HUES6 (cell line): ENCODE results near the gene NCOA5.

Source experiments
- H3K27ac ChIP-seq: 2 replicates; pipeline ENCODE4 v1.7.0; 2013; ENCODE audit warnings: low read depth, mild to moderate bottlenecking, low read length, inconsistent platforms
- H3K27me3 ChIP-seq: 2 replicates; pipeline ENCODE4 v1.6.1; 2013; ENCODE audit warnings: low read length; ENCODE audit not compliant: control insufficient read depth, insufficient read depth
- H3K36me3 ChIP-seq: 2 replicates; pipeline ENCODE4 v1.6.1; 2013; ENCODE audit warnings: low read length; ENCODE audit not compliant: control insufficient read depth, insufficient read depth
- H3K4me1 ChIP-seq: 2 replicates; pipeline ENCODE4 v1.6.1; 2013; ENCODE audit warnings: low read length; ENCODE audit not compliant: control insufficient read depth, insufficient read depth
- H3K4me3 ChIP-seq: 2 replicates; pipeline ENCODE4 v1.5.1; 2013; ENCODE audit warnings: low read depth, low read length
- H3K9ac ChIP-seq: one replicate; pipeline ENCODE4 v1.6.1; 2013; ENCODE audit warnings: mild to moderate bottlenecking, low read length
- H3K9me3 ChIP-seq: 2 replicates; pipeline ENCODE4 v1.6.1; 2013; ENCODE audit warnings: low read depth, low read length; ENCODE audit not compliant: control insufficient read depth, insufficient read depth

NCOA5 gene

DNA sequence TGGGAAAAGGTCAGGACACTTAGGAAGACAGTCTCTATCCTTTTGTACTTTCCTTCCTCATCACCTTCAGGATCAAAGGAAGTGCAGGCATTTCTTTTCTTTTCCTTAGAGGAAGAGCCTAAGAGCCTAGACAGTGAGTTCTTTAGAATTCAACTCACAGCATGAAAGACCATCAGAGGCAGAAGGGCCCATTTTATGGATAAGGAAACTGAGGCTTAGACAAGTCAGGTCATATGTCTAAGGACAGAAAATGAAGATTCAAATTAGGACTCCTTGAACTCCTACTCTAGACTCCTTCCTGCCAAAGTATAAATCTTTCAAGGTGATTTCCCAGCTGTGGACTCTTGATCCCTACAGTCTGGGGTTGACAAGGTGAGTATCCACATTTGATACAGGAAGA lies 39.9 kb downstream of the NCOA5 start:
- Histone ChIP-seq H3K36me3 (no peaks in the 10 kb centered on the region), H3K4me3 (no peak overlapping the region), H3K4me1 (no peaks in the 10 kb centered on the region), H3K9ac (no peak overlapping the region), H3K9me3 (no peaks in the 10 kb centered on the region), H3K27ac (no peak overlapping the region), H3K27me3 (peaks cover 90% of the 10 kb centered on the region)

DNA sequence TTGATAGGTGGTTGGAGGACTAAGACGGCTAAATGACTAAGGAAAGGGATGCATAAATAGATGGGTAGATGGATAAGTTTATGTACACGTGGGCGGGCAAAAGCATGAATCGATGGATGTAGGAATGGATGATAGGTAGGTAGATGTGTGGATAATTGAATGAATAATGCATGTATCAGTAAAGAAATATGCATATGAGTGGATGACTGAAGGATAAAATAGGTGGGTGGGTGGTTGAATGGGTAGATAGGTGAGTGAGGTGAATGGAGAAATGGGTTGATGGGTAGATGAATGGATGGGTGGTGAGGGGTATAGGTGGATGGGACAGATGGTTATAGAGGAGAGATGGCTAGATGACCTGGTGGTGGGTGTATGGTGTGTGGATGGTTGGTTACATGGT lies 40.6 kb downstream of the NCOA5 start:
- Histone ChIP-seq H3K36me3 (no peaks in the 10 kb centered on the region), H3K9ac (no peak overlapping the region), H3K9me3 (no peaks in the 10 kb centered on the region), H3K4me3 (no peak overlapping the region), H3K27ac (no peak overlapping the region), H3K27me3 (peaks cover 89% of the 10 kb centered on the region), H3K4me1 (no peaks in the 10 kb centered on the region)

DNA sequence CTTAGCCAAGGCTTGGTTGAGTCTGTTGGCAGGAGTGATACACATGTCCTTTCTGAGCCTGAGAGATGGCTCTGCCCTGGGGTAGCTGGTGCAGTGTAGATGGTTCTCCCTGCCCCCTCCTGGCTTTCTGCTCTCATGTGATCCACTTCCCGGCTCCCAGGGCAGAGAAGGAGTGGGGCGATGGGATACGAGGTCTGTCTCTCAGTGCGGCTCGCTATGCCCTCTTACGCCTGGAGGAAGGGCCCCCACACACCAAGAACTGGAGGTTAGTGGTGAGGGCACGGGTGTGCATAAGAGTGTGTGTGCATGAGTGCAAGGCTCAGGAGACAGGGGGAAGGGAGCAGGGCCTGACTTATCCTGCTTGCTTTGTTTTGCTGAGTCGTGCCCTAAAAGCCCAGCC lies 41.9 kb downstream of the NCOA5 start:
- H3K9ac ChIP-seq = no peak overlapping the region
- H3K4me1 ChIP-seq = no peaks in the 10 kb centered on the region
- H3K4me3 ChIP-seq = no peak overlapping the region
- H3K27ac ChIP-seq = no peak overlapping the region
- peaks cover 85% of the 10 kb centered on the region for H3K27me3 ChIP-seq
- no peaks in the 10 kb centered on the region for H3K36me3 ChIP-seq
- H3K9me3 ChIP-seq = no peaks in the 10 kb centered on the region

DNA sequence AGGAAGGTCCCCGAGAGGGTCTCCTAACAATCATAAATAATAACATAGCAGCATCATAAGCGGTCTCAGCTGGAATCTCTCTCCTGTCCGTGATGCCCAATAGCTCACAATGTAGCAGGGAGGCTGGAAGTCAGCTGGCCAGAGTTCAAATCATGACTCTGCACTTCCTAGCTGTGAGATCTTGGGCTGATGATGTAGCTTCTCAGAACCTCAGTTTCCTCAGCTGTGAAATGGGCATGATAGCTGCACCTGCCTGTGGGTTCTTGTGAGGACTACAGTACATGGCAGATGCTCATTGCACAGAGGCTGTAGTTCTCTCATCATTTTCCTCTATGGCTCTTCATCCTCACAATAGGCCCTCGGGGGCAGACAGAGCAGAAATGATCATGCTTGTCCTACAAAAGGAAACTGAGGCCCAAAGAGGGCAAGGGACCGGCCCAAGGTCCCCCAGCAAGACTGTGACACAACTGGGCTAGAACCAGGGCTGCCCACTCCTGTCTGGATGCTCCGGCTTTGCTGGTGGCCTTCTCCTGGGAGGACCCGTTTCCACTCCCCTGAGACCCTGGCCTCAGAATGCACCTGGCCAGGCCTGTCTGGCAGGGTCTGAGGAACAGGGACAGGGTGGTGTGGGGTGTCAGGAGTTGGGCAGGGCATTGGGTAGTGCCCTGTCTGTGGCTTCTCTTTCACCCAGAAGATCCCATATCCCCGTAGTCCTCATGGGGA lies 43.0 kb downstream of the NCOA5 start:
- Histone ChIP-seq H3K27me3 (peaks cover 85% of the 10 kb centered on the region), H3K36me3 (no peaks in the 10 kb centered on the region), H3K27ac (no peak overlapping the region), H3K4me1 (no peaks in the 10 kb centered on the region), H3K9ac (no peak overlapping the region), H3K4me3 (no peak overlapping the region), H3K9me3 (no peaks in the 10 kb centered on the region)

DNA sequence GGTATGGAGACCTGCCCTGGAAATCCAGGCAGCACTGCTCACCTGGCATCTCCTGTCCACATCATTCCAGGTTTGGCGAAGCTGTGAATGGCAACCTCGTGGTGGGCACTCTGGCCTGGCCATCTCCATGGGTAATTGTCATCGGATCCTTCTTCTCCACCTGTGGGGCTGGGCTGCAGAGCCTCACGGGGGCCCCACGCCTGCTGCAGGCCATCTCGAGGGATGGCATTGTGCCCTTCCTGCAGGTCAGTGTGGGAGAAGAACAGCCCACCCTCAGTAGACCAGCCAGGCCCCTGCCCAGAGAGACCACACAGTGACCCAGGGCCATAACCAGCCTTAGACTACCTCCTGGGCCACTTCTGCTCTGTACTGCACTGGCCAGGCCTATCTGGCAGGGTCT lies 44.9 kb downstream of the NCOA5 start:
- no peaks in the 10 kb centered on the region for H3K4me1 ChIP-seq
- peaks cover 87% of the 10 kb centered on the region for H3K27me3 ChIP-seq
- H3K9me3 ChIP-seq = no peaks in the 10 kb centered on the region
- H3K36me3 ChIP-seq = no peaks in the 10 kb centered on the region
- no peak overlapping the region for H3K4me3 ChIP-seq
- no peak overlapping the region for H3K9ac ChIP-seq
- no peak overlapping the region for H3K27ac ChIP-seq

DNA sequence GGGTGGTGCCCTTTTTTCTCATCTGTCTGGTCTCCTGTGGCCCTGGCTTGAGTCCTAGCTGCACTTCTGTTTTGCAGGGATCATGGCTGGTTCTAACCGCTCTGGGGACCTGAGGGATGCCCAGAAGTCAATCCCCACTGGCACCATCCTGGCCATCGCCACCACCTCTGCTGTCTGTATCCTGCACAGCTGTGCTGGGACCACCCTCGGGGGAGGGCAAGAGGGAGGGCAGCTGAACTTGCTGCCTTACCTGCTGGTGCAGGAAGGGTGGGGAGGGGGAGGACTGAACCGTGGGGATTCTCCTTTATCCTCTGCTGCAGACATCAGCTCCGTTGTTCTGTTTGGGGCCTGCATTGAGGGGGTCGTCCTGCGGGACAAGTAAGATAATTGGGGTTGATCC lies 46.2 kb downstream of the NCOA5 start:
- Histone ChIP-seq H3K9ac (no peak overlapping the region), H3K36me3 (no peaks in the 10 kb centered on the region), H3K4me3 (no peak overlapping the region), H3K27me3 (peaks cover 80% of the 10 kb centered on the region), H3K9me3 (no peaks in the 10 kb centered on the region), H3K27ac (no peak overlapping the region), H3K4me1 (no peaks in the 10 kb centered on the region)

DNA sequence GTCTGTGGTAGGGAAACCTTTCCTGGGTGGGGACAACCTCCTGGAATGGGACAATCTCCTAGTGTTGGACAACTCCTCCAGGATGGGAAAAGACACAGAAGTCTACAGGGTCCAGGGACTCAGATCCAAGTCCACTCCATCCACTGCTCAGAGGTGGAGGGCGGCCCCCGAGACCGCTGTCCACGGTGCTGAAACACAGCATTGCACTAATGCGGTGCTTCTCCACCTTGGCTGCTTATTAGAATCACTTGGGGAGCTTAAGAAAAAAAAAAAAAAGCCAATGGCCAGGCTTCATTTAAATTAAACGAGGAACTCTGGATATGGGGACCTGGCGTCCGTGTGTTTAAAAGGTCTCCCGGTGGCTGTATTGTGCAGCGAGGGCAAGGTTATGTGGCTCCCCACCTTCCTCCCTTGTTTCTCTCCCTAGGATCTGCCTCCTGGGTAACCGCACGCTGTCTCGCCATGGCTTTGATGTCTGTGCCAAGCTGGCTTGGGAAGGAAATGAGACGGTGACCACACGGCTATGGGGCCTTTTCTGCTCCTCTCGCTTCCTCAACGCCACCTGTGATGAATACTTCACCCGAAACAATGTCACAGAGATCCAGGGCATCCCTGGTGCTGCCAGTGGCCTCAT lies 48.7 kb downstream of the NCOA5 start:
- Histone ChIP-seq H3K4me3 (no peak overlapping the region), H3K9ac (no peak overlapping the region), H3K4me1 (peaks cover 5% of the 10 kb centered on the region; the same call in 1 of the 2 replicates), H3K9me3 (no peaks in the 10 kb centered on the region), H3K36me3 (no peaks in the 10 kb centered on the region), H3K27ac (no peak overlapping the region), H3K27me3 (peaks cover 84% of the 10 kb centered on the region)

DNA sequence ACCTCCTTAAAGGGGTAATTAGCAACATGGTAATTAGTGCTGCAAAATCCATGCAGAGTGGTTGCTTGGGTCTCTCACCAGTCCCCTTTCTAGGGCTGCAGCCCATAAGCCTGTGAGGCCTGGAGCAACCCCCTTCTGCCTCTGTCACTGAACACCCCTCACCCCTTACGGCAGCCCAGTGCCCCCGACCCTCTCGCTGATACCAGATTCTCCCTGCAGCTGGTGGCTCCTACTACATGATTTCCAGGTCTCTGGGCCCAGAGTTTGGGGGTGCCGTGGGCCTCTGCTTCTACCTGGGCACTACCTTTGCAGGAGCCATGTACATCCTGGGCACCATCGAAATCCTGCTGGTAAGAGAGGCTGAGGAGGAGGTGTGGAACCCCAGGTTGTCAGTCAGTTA lies 52.7 kb downstream of the NCOA5 start:
- no peak overlapping the region for H3K27ac ChIP-seq
- H3K9me3 ChIP-seq = no peaks in the 10 kb centered on the region
- no peaks in the 10 kb centered on the region for H3K36me3 ChIP-seq
- peaks cover 91% of the 10 kb centered on the region for H3K27me3 ChIP-seq
- no peak overlapping the region for H3K4me3 ChIP-seq
- no peak overlapping the region for H3K9ac ChIP-seq
- peaks cover 5% of the 10 kb centered on the region; the same call in 1 of the 2 replicates for H3K4me1 ChIP-seq

DNA sequence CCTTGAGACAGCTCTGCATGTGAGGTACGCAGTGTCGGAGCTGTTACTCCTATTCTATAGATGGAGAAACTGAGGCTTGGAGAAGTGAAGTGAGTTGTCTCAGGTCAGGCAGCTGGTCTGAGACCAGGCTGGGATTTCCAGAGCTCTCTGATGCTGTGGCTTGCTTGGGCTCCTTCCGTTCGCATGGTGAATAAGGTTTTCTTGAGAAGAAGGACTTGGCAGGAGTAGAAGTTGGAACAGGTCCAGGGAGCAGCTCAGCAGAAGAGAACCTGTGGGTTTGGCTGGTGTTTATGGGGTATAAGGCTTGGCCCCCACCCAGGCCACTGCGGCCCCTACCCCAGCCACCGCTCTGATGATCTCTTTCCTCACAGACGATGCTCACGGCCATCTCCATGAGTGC lies 53.4 kb downstream of the NCOA5 start:
- Histone ChIP-seq H3K4me1 (peaks cover 7% of the 10 kb centered on the region), H3K27me3 (peaks cover 91% of the 10 kb centered on the region), H3K9me3 (no peaks in the 10 kb centered on the region), H3K4me3 (no peak overlapping the region), H3K9ac (no peak overlapping the region), H3K36me3 (no peaks in the 10 kb centered on the region), H3K27ac (no peak overlapping the region)

DNA sequence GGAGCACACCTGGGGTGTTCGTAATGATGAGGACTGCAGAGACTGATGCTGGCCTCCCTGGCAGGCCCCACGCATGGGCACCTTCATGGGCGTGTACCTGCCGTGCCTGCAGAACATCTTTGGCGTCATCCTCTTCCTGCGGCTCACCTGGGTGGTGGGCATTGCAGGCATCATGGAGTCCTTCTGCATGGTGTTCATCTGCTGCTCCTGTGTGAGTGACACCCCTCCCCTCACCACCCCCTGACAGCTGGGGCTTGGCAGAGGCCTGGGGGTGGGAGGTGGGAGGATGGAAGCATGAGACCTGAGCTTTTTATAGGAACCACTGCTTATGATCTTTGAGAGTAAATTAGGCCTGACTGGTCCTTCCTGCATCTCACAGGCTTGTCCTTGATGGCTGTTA lies 54.0 kb downstream of the NCOA5 start:
- Histone ChIP-seq H3K36me3 (no peaks in the 10 kb centered on the region), H3K4me3 (no peak overlapping the region), H3K9ac (no peak overlapping the region), H3K27ac (no peak overlapping the region), H3K27me3 (peaks cover 92% of the 10 kb centered on the region), H3K4me1 (peaks cover 12% of the 10 kb centered on the region), H3K9me3 (no peaks in the 10 kb centered on the region)

DNA sequence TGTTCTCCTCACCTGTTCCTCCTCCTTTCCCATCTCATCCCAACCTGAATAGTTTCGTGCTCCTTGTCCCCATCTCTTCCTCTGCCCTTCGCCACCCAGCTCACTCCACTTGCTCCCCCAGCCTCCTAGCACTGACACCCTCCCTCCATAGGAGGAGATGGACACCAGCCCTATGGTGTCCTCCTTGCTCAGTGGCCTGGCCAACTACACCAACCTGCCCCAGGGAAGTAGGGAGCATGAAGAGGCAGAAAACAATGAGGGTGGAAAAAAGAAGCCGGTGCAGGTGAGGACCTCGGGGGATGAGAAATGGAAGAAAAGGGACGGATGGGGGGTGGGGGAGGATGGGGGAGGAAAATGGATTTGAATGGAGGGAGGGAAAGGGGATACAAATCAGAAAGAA lies 54.5 kb downstream of the NCOA5 start:
- H3K9ac ChIP-seq = no peak overlapping the region

More for the DNA sequence above, 54.5 kb downstream of the NCOA5 start:
- no peak overlapping the region for H3K4me3 ChIP-seq
- H3K27ac ChIP-seq = no peak overlapping the region
- H3K36me3 ChIP-seq = no peaks in the 10 kb centered on the region
- no peaks in the 10 kb centered on the region for H3K9me3 ChIP-seq
- H3K4me1 ChIP-seq = peaks cover 12% of the 10 kb centered on the region
- H3K27me3 ChIP-seq = peaks cover 92% of the 10 kb centered on the region
